PC-9 (cell line): ENCODE results near the gene ALKBH3. TPM values are rescaled to one million over a fixed set of nuclear protein-coding genes. Genes with fewer than 3 reads are reported as not detected.
A peak's percentile ranks its signal among the peaks of the same experiment; 100 is the strongest.

Source experiments
- BruUV-seq: library from RNA; stranded (reverse); fragments of 400-500 nt; replicated peaks from 2 replicates; lab custom pipeline; 2021; lab: Mats Ljungman, UMichigan
- CTCF ChIA-PET: fragments of 300-600 bp; sonication (Branson Sonifier 250); formaldehyde crosslinking; loops from one replicate; lab custom pipeline; 2022; ENCODE audit warnings: antibody characterized with exemption; lab: Charles Lee
- POLR2A ChIA-PET: fragments of 300-600 bp; sonication (Branson Sonifier 250); formaldehyde crosslinking; loops from one replicate; lab custom pipeline; 2022; ENCODE audit warnings: antibody characterized with exemption; ENCODE audit not compliant: unreplicated experiment; lab: Charles Lee
- DNase-seq, 2 experiments: peaks; one replicate each; pipeline versions ENCODE4 v3.0.0 to v3.0.0-alpha.2; 2015 to 2022; ENCODE audit warnings: mixed read lengths in 1 of 2
- H2AFZ ChIP-seq: fragments of 200-600 bp; sonication (generic); 2 replicates; pipeline ENCODE4 v1.8.1; 2017; ENCODE audit warnings: antibody characterized with exemption
- H3F3A ChIP-seq: fragments of 200-600 bp; sonication (generic); 2 replicates; pipeline ENCODE4 v1.8.1; 2017; ENCODE audit warnings: antibody characterized with exemption, mild to moderate bottlenecking, low read depth; ENCODE audit not compliant: insufficient read depth
- H3K27ac ChIP-seq: fragments of 200-600 bp; sonication (generic); 2 replicates; pipeline ENCODE4 v1.6.1; 2016; ENCODE audit warnings: mixed run types
- H3K27me3 ChIP-seq: fragments of 200-600 bp; sonication (generic); 2 replicates; pipeline ENCODE4 v1.6.1; 2016; ENCODE audit warnings: low read depth, mixed run types; ENCODE audit not compliant: insufficient read depth
- H3K36me3 ChIP-seq: fragments of 200-600 bp; sonication (generic); 2 replicates; pipeline ENCODE4 v1.6.1; 2016; ENCODE audit warnings: low read depth, mixed run types
- H3K4me1 ChIP-seq: fragments of 200-600 bp; sonication (generic); replicated peaks from 2 replicates; pipeline ENCODE4 v1.6.1; 2016; ENCODE audit warnings: mixed run types; ENCODE audit not compliant: insufficient read depth
- H3K4me2 ChIP-seq: fragments of 200-600 bp; sonication (generic); 2 replicates; pipeline ENCODE4 v1.6.1; 2017; ENCODE audit warnings: mixed run types
- H3K4me3 ChIP-seq: fragments of 200-600 bp; sonication (generic); 2 replicates; pipeline ENCODE4 v1.6.1; 2016; ENCODE audit warnings: mixed run types
- H3K79me2 ChIP-seq: fragments of 200-600 bp; sonication (generic); 2 replicates; pipeline ENCODE4 v1.6.1; 2017; ENCODE audit warnings: low read depth, mixed run types
- H3K9me2 ChIP-seq: fragments of 200-600 bp; sonication (generic); 2 replicates; pipeline ENCODE4 v1.8.1; 2017; ENCODE audit warnings: mild to moderate bottlenecking; ENCODE audit not compliant: insufficient read depth
- H3K9me3 ChIP-seq: fragments of 200-600 bp; sonication (generic); 2 replicates; pipeline ENCODE4 v1.8.1; 2016; ENCODE audit warnings: low read depth; ENCODE audit not compliant: insufficient read depth
- H4K20me1 ChIP-seq: fragments of 200-600 bp; sonication (generic); 2 replicates; pipeline ENCODE4 v1.8.1; 2017; ENCODE audit not compliant: insufficient read depth
- CTCF ChIP-seq: fragments of 200-600 bp; sonication (generic); conservative IDR thresholded peaks from 2 replicates; pipeline ENCODE4 v1.6.1; 2017; ENCODE audit warnings: mixed run types, antibody characterized with exemption, mild to moderate bottlenecking, moderate library complexity
- EZH2 ChIP-seq: fragments of 200-600 bp; sonication (generic); IDR thresholded peaks from 2 replicates; pipeline ENCODE4 v1.8.0; 2017; ENCODE audit warnings: antibody characterized with exemption, low read depth
- intact Hi-C: fragments of 100-400 bp; cut with micrococcal nuclease; formaldehyde crosslinking; loops from one replicate; pipeline ENCODE4 v1.10.0; 2022; ENCODE audit not compliant: unreplicated experiment
- total RNA-seq: library from RNA; stranded (reverse); gene quantifications from 2 replicates; pipeline ENCODE4 v1.2.3, GENCODE V29; 2021

The ALKBH3 gene
- total RNA-seq, 1 experiment from 2014 or later = 47.3 TPM

- no peak for TF ChIP-seq EZH2
- no peak for TF ChIP-seq CTCF
- DNase-seq = no peak
- Histone ChIP-seq H3K79me2 (no peaks in the 10 kb centered on the region), H3K27me3 (no peaks in the 10 kb centered on the region), H3K4me2 (no peak overlapping the region), H3K27ac (no peak overlapping the region), H3K4me3 (no peak overlapping the region), H3K9me3 (no peaks in the 10 kb centered on the region), H3K4me1 (no peaks in the 10 kb centered on the region), H3F3A (no peaks in the 10 kb centered on the region), H3K36me3 (peaks cover 14% of the 10 kb centered on the region), H3K9me2 (no peaks in the 10 kb centered on the region), H4K20me1 (no peaks in the 10 kb centered on the region), H2AFZ (no peak overlapping the region)
- ChIA-PET CTCF (no interaction called here), POLR2A (no interaction called here)
- BruUV-seq = no TSS peak
- intact Hi-C loops = no loop called here
These were observed 38.6 kb upstream of the ALKBH3 start for GRCh38 chr11:43842021-43842420.

GRCh38 chr11:43845816-43846215 is 34.8 kb upstream of the ALKBH3 start:
- H3K9me3 ChIP-seq = no peaks in the 10 kb centered on the region
- CTCF ChIA-PET = no interaction called here
- intact Hi-C loops = no loop called here
- no peaks in the 10 kb centered on the region for H3K9me2 ChIP-seq
- no peak overlapping the region for H3K4me2 ChIP-seq
- H3K79me2 ChIP-seq = no peaks in the 10 kb centered on the region
- H3K27ac ChIP-seq = no peak overlapping the region
- POLR2A ChIA-PET = no interaction called here
- H3K4me1 ChIP-seq = no peaks in the 10 kb centered on the region
- no peaks in the 10 kb centered on the region for H3F3A ChIP-seq
- BruUV-seq = no TSS peak
- H4K20me1 ChIP-seq = no peaks in the 10 kb centered on the region
- TF ChIP-seq EZH2 (no peak), CTCF (no peak)
- no peak overlapping the region for H2AFZ ChIP-seq
- H3K36me3 ChIP-seq = peaks cover 10% of the 10 kb centered on the region
- no peak for DNase-seq
- H3K4me3 ChIP-seq = no peak overlapping the region
- H3K27me3 ChIP-seq = no peaks in the 10 kb centered on the region

GRCh38 chr11:43852057-43852636 is 28.5 kb upstream of the ALKBH3 start:
- Histone ChIP-seq H3K27me3 (no peaks in the 10 kb centered on the region), H3K36me3 (peaks cover 19% of the 10 kb centered on the region), H3K27ac (no peak overlapping the region), H3K4me2 (no peak overlapping the region), H2AFZ (no peak overlapping the region), H3K4me1 (no peaks in the 10 kb centered on the region), H4K20me1 (peaks cover 10% of the 10 kb centered on the region; the same call in 1 of the 2 replicates), H3K9me2 (no peaks in the 10 kb centered on the region), H3F3A (0 out of 2 replicates have a peak, but pooled peaks cover 3% of the 10 kb centered on the region), H3K4me3 (no peak overlapping the region), H3K9me3 (no peaks in the 10 kb centered on the region), H3K79me2 (no peaks in the 10 kb centered on the region)
- POLR2A ChIA-PET = interaction anchor here (0.6 kb wide), 1 partner anchor 22 kb away, joined by 5 read pairs; no protein-coding TSS in a partner anchor
- CTCF ChIA-PET = interaction anchor here (0.6 to 1.8 kb wide), 11 partner anchors 15 to 348 kb away, joined by 3 to 15 read pairs (median 3); partner anchors contain the start of gene HSD17B12
- intact Hi-C loops = loop anchor here (5.0 to 10.0 kb wide), 3 partner anchors 280 to 437 kb away; no protein-coding TSS in a partner anchor
- DNase-seq = peak; percentile 56 to 67
- TF ChIP-seq EZH2 = no peak
- TF ChIP-seq CTCF = peak; percentile 96
- BruUV-seq = no TSS peak
